HG02610 (cell line): Measurements from ENCODE around the gene MRPL20.
"Not testable (repeated sequence)": the region's sequence is repeated elsewhere in the genome, so short reads cannot be mapped to it uniquely, and the experiment has no call there.

Source experiments
- ATAC-seq: cut with Tn5 transposase; IDR thresholded peaks from one replicate; pipeline ENCODE4 v1.9.1; 2021; ENCODE audit warnings: mild to moderate bottlenecking, moderate library complexity; ENCODE audit not compliant: unreplicated experiment

MRPL20 gene

GRCh38 chr1:1390675-1391074, 16.4 kb downstream of the MRPL20 start:
- no peak for ATAC-seq

GRCh38 chr1:1388078-1388472, 19.0 kb downstream of the MRPL20 start:
- no peak for ATAC-seq

GRCh38 chr1:1387098-1388077, 19.7 kb downstream of the MRPL20 start:
- ATAC-seq = no peak

- ATAC-seq = no peak
These were observed 21.2 kb downstream of the MRPL20 start for GRCh38 chr1:1385931-1386330.

GRCh38 chr1:1385339-1385738, 21.8 kb downstream of the MRPL20 start:
- ATAC-seq = not testable (repeated sequence)

DNA sequence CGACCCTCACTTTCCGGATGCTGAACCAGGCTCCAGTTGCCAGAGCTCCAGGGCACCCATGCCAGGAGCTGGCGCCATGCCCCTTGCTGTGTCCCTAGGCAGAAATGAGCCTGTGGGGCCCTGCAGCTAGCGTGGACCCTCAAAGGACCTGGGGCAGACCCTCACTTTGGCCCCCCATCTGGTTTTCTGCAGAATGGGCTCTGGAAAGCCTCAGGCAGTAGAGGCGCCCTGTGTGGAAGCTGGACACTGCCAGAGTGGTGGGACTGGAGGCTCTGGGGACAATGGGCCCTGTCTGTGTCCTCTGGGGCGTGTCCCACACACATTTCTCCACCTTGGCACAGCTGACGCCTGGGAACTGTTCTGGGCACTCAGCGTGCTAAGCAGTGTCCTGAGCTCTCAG, 25.8 kb downstream of the MRPL20 start:
- no peak for ATAC-seq

DNA sequence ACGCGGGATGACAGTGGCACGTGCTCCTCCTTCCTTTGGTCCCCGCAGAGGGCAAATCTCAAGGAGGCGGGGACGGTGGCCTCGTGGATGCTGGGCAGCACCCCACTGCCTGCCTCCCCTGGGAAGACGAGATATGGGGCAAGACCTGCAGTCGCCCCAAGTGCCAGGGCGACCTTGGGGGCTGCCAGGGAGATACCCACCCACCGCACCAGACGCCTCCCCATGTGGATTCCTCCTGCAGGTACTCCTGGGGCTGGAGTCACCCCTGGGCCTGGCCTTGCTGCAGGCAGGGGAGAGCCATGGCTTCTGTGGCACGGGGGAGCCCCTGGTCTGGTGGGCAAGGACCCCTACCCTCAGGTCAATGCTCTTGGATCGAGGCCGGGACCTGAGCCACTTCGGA, 26.2 kb downstream of the MRPL20 start:
- ATAC-seq = no peak

DNA sequence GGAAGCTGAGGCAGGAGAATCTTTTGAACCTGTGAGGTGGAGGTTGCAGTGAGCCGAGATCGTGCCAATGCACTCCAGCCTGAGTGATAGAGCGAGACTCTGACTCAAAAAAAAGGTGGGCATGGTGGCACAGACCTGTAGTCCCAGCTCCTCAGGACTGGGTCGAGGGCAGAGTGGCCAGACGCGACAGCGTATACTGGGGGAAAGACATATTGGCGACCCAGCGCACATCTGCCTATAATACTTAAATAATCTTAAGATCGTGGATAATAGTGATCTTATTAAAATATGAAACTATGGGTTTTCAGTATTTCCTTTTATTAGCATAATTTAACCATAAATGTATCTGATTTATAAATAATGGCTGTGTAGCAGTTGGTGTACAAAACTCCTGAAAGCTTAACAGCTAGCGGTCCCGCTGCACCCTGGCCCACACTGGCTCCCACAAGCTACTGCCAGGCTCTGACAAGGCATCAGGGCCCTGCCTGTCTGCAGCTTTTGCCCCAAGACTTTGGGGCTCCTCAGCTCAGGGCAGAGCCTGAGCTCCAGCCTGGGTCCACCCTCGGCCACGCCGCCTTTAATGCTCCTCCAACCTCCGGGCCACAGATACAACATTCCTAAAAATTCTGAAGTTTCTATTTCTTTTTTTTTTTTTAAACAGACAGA, 29.4 kb downstream of the MRPL20 start:
- ATAC-seq = no peak

DNA sequence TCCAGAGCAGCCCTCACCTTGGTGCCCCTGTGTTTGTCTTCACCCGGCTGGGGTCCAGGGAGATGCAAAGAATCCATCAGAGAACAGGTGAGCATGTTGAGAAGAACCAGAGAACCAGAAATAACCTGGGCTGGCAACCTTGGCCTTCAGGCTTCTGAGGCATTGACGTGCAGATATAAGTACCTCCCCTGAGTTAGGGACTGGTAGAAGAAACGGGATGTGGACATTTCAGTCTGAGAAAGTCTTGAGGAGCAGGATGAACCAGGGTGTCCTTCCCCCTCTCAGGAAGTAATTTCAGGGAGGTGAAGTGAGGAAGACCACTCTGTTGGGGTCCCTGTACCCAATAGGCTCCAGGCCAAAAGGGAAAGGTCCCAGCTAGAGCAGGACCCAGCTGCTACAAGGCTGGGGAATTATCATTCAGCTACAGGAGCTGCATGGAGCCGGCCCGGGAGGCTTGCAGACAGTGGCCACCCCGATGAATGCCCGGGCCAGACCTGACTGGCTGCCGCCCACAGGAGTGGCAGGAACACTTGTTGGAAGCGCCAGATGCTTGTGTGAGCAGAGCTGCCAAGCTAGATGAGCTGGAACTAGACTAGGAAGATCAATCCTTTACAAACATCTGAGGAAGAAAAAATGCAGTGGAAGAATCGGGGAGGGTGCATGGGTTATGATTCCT, 30.4 kb downstream of the MRPL20 start:
- ATAC-seq = no peak

DNA sequence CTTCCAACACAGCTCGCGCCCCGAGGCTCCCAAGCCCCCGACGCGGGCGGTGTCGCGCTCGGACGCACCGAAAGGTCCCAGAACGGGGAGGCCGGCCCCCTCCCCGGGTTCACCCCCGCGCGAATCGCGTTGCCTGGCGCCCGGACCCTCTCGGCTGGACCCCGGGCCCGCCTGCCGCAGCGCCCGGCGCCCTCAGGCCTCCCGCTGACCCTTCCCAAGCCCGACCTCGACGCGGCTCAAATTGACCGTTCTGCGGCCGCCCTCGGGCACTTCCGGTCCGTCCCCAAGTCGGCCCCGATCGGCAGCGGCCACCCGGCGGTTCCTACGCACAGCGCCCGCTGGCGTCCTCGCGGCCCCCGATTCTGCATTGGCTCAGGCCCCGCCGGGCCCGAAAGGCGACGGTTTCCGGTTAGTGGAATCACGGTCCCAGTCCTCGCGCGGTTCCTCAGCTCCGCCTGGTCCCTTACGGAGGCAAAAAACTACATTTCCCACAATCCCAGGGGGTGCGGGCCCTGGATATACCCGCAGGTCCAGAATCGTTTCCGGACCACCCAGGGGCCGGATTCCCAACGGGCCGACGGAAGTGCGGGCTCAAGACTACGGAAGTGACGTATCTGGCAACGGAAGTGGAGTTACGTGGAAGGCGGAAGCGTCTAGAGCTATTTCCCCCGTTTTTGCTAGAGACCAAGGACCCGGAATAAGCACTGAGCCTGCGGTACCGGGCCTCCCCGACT, 32.0 kb downstream of the MRPL20 start, which contains the start of gene AURKAIP1:
TSS of gene AURKAIP1 (minus strand) at position 279 of the 734 bp plus-strand sequence. CDS start 451 bp downstream, outside the sequence.
- peak; percentile 79 for ATAC-seq

- peak; percentile 8 for ATAC-seq
These were observed 32.5 kb downstream of the MRPL20 start for GRCh38 chr1:1374589-1374928.

DNA sequence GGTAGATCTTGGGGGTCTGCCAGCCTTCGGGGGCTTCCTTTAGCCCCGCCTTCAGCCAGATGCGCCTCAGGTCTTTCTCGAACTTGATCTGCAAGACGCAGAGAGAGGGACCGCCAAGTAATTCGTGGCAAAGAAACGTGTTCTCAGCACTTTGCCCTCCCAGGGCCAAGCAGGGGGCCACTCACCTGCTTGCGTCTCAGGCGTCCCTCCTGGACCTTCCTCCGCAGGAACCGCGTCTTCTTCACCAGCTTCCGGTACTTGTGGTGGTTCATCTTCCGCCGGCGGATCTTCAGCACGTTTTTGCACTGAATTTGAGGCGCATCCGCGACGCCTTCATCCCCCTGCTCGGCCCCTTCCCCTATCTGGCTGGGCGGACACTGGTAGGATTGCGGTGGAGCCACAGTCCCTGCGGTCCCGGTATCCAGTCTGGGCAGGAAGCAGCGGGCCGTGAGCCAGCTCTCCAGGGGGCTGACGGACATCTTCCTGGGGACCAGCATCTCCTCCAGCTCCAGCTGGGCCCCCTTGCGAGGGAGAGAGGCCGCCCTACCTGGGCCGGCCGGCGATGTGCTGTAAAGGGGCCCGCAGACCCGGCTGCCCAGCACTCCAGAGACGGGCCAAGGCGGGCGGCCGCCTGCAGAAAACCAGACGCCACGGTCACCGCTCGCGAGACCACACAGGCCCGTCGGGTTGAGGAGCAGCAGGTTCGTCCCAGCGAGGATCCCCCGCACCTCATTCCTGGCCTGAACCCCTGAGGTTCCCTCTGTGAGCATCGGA, 33.1 kb downstream of the MRPL20 start:
- no peak for ATAC-seq

DNA sequence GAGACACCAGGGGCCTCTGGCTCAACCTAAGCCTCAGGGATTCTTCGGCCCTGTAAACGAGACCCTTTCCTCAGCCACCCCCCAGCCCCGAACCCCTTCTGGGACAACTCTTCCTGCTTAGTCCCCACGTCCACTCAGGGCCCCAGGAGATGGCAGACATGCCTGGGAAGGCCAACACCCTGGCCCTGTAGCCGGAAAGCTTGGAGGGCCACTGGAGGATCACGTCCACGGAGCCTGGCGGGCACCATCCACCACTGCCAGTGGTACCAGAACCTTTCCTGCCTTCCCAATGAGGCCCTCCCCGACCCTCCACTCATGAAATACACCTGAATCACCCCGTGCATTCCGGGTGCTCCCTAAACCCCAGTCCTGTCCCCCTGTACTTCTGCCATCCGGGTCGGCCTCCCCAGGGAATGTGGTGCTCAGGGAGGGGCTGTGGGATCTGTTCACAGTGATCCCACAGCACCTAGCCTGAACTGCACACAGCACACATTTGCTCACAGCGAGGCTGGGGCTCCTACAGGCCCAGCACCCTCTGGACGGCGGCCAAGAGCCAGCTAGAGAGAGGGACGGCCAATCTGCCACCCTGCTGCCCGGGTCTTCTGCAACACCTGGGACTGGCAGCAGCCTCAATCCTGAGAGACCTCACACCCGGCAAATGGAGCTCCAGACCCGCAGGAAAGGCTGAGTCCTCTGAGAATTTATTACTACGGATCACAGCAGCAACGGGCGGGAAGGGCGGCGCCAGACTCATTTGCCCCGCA, 33.9 kb downstream of the MRPL20 start:
- no peak for ATAC-seq

DNA sequence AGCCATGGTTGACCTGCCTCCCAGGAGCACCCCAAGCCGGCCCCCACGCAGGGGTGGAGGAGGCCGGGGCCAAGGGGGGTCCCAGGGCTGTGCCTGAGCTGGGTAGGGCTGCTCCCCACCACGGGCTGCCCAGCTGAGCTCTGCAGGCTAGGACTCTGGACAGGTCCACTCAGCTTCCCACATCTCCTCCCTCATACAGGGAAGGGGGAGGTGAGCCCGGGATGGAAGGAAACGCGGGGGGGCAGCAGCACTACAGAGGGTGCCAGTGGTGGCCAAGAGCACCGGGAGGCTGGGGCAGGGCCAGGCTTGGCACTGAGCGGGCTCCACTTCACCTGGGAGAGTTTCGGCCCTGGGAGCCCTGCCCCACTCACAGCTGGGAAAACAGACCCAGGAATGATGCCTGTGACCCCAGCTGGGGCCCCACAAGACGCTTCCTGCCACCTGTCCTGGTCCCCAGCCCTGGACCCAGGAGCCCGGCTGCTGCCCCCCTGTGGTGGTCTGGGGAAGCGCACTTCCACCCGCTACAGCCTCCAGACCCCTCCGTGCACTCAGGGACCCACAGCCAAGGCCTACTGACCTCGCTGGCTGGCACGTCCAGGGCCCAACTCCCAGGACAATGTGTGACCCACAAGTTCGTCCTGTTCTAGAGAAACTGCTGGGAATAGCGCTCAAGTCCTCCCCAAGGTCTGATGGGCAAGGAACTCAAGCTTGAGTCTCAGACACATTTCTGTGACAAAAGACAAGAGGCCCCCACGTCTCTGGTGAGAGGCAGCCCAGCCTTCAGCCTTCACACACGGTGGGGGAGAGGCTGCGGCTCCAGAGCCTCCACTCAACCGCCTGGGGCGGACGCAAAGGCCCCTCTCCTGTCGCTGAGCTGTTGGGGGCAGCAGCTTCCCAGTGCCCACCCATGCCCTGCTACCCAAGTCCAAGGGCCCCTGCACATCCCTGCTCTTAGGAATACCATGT, 35.1 kb downstream of the MRPL20 start:
- ATAC-seq = no peak

- no peak for ATAC-seq
These were observed 35.7 kb downstream of the MRPL20 start for GRCh38 chr1:1371364-1371745.

GRCh38 chr1:1370771-1371300, 36.3 kb downstream of the MRPL20 start:
- no peak for ATAC-seq

GRCh38 chr1:1370094-1370493, 37.0 kb downstream of the MRPL20 start:
- not testable (repeated sequence) for ATAC-seq

- no peak for ATAC-seq
These were observed 39.8 kb downstream of the MRPL20 start for GRCh38 chr1:1367315-1367714.
